Psoas muscle (tissue), 8 donors: ENCODE data around the gene SEPTIN2. TPM values are rescaled to one million over a fixed set of nuclear protein-coding genes. Genes with fewer than 3 reads are reported as not detected.
A peak's percentile ranks its signal among the peaks of the same experiment; 100 is the strongest.

ENCODE experiments used
- ATAC-seq, 4 donors: fragments of 200-7000 bp; cut with Tn5 transposase; one replicate each; pipeline ENCODE4 v1.9.1; 2020; ENCODE audit warnings: moderate library complexity in 3 of 4, mild to moderate bottlenecking in 2 of 4
- DNase-seq, 2 donors: peaks; one replicate each; pipeline ENCODE4 v3.0.0-alpha.2; 2020
- H3K27ac ChIP-seq: fragments of 200-600 bp; one replicate; pipeline ENCODE4 v1.8.0; 2022
- H3K27me3 ChIP-seq, 3 donors: fragments of 200-600 bp in 1 of 3; one replicate each; pipeline versions ENCODE4 v1.6.1 to v1.8.0; 2013 to 2022; ENCODE audit warnings: low read length in 2 of 3, mild to moderate bottlenecking in 2 of 3, moderate library complexity in 1 of 3; ENCODE audit not compliant: insufficient read depth in 3 of 3
- H3K36me3 ChIP-seq, 2 donors: fragments of 200-600 bp in 1 of 2; one replicate each; pipeline versions ENCODE4 v1.6.1 to v1.8.0; 2013 to 2022; ENCODE audit warnings: low read depth in 1 of 2, mild to moderate bottlenecking in 1 of 2, moderate library complexity in 1 of 2; ENCODE audit not compliant: insufficient read depth in 1 of 2
- H3K4me1 ChIP-seq: fragments of 200-600 bp; one replicate; pipeline ENCODE4 v1.8.0; 2022
- H3K4me3 ChIP-seq: fragments of 200-600 bp; one replicate; pipeline ENCODE4 v1.8.0; 2022; ENCODE audit warnings: mild to moderate bottlenecking
- H3K9me3 ChIP-seq: fragments of 200-600 bp; one replicate; pipeline ENCODE4 v1.8.0; 2022
- WGBS, 3 donors: extraction: QIAGEN DNeasy Blood & Tissue Kit; methylation state at CpG; one replicate each; pipeline versions ENCODE4 v1.1.6 to v1.1.7; 2013; 5-methylcytosine and 5-hydroxymethylcytosine counted together
- intact Hi-C, 2 donors: fragments of 100-400 bp; cut with DNase I; formaldehyde crosslinking; loops; one replicate each; pipeline versions ENCODE4 v1.11.0 to v1.14.2; 2022
- polyA plus RNA-seq, 3 donors: library from polyadenylated mRNA; stranded (reverse); fragments of 200-250 nt; gene quantifications; one replicate each; pipeline ENCODE4 v1.2.3, GENCODE V29; 2013
- total RNA-seq, 4 donors: library from RNA; stranded (reverse); fragmentation: NEBNext Ultra II Directional in 2 of 4; extraction: Animal tissue kit (Norgen Biotek cat#: 25700) in 2 of 4; gene quantifications; one replicate each; pipeline versions ENCODE4 v1.2.1 to v1.2.4, GENCODE V29; 2021 to 2023
- TF ChIP-seq, protein P1 (sequence below): fragments of 200-600 bp; IDR thresholded peaks from one replicate; pipeline ENCODE4 v1.8.0; 2022; ENCODE audit warnings: antibody characterized with exemption
- donor health status: healthy with polysubstance abuse.
- donor health status: DM: no; HTN: no; CAD: no; lungs with moderate emphysema.
- donor health status: Bipolar disorder and iron deficiency.
- donor health status: healthy.
- donor health status: DM: yes; HTN: yes; CAD: no.
- donor health status: DM: no; HTN: no; CAD: no.
- donor health status: DM: no; HTN: no; CAD: no.
- donor health status: DM: yes; HTN: yes; CAD: no.

SEPTIN2 gene
- total and polyA plus RNA-seq, 7 donors = 68.8 to 161 (median 122) TPM

DNA sequence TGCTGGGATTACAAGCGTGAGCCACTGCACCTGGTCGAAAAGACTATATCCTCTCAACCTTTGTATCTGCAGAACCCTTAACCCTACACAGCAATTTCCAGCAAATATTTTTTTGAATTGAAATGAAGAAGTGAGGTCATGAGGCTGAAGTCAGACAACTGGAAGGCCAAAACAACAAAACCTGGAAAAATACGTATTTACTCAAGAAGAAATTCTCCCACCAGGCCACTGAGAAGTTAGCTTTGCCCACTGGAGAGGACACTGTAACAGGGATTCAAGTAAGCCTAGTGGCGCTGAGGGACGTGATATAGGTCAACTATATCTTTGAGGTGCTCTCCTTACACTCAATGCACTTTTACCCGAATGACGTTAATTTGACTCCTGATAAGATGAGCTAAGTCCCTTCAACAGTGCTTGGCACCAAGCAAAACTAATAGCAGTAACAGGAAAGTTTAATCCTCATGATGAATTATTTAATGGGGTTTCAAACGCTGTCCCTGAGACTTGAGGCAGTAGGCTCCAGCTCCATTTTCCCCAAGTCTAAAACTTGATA lies 2.1 kb upstream of the SEPTIN2 start:
- H3K4me1 ChIP-seq = peaks cover 78% of the 10 kb centered on the region
- no peaks in the 10 kb centered on the region for H3K27me3 ChIP-seq
- no peak for ATAC-seq
- no peaks in the 10 kb centered on the region for H3K9me3 ChIP-seq
- TF ChIP-seq, protein P1, sequence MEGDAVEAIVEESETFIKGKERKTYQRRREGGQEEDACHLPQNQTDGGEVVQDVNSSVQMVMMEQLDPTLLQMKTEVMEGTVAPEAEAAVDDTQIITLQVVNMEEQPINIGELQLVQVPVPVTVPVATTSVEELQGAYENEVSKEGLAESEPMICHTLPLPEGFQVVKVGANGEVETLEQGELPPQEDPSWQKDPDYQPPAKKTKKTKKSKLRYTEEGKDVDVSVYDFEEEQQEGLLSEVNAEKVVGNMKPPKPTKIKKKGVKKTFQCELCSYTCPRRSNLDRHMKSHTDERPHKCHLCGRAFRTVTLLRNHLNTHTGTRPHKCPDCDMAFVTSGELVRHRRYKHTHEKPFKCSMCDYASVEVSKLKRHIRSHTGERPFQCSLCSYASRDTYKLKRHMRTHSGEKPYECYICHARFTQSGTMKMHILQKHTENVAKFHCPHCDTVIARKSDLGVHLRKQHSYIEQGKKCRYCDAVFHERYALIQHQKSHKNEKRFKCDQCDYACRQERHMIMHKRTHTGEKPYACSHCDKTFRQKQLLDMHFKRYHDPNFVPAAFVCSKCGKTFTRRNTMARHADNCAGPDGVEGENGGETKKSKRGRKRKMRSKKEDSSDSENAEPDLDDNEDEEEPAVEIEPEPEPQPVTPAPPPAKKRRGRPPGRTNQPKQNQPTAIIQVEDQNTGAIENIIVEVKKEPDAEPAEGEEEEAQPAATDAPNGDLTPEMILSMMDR = no peak
- no peaks in the 10 kb centered on the region for H3K36me3 ChIP-seq
- peak overlapping the region; percentile 98 for H3K27ac ChIP-seq
- DNase-seq = no peak
- peak overlapping the region; percentile 85 for H3K4me3 ChIP-seq
- 80 to 86% (median 83%) methylated on average over 8 of the region's 8 CpGs for WGBS, 3 donors
- intact Hi-C loops = no loop called here

DNA sequence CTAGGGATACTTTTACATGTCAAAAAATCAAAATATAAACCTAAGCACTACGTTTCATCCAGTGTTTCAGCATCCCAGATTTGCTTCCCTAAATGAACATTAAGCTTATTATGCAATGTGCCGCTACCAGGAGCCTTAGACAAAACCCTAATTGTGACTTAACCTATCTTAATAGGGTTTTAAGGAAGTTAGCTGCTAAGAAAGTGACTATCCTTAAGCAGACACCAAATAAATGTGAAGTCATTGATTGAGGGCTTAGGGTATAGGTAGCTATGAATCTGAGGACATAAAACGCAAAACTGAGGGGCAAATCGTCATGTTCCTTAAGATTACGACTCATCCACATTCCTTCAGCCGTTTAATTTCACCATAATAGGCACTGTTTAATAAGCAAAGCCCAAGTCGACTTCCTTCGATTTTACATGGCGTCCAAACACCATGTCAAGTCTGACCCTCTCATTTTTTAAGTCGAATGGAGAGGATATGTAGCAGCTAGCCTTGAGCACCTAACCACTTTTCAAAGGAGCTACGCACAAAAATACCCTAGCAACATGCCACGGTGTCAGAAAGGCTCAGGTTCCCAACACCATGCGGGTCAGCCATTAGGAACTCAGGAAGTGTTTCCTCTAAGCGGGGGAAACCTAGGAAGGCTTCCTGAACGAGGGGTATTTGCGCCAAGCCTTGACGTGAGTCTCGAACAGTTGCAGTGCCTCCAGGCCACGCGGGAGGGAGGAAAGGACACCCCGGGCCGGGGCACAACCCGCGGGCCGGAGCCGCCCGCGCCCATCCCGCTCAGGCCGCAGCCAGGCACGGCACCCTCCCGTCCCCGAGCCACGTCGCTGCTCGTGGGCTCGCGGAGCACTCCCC lies 1.3 kb upstream of the SEPTIN2 start:
- intact Hi-C loops = loop anchor here (5.0 kb wide), 4 partner anchors 38 to 193 kb away; partner anchors contain the start of genes FARP2 (in 1 of the 2) and STK25 (in 1 of the 2)
- no peak for DNase-seq
- no peaks in the 10 kb centered on the region for H3K27me3 ChIP-seq

DNA sequence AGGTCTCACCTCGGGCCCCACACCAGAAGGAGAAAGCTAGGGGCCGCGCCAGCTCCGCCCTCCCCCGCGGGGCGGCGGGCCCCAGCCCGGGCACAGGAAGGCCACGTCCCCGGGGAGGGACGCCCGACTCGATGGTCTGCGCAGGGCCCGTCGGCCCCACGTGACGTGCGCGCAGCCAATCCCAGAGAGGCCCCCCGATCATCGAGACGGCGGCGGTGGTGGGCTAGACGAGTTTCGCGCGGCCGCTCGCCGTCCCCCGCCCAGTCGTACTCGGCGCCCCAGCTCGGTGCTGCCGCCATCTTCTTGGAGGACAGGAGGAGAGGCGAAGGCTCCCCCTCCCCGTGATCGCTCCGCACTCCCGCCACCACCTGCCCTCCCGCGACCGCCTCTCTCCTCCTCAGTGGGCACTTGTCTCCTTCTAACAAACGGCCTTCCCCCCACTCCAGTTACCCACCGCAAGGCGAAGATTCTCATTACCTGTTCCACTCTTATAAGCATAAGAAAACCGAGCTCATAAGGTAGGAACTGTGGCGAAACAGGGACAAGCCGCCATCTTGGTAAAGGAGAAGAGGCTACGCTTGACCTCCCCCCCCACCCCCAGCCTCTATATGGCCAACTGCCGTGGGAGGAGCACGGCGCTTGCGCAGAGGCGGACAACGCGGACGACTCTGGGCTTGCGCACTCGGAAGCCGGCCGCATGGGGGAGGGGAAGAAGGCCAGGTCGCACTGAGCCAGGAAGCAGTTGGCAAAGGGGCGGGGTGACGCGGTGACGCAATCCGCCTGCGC lies 439 bp upstream of the SEPTIN2 start, which contains the start of gene HDLBP:
HDLBP (minus strand) TSS at position 580 of the 786 bp plus-strand sequence. CDS start 48,803 bp downstream, outside the sequence.
- H3K36me3 ChIP-seq = no peaks in the 10 kb centered on the region
- no peaks in the 10 kb centered on the region for H3K9me3 ChIP-seq
- intact Hi-C loops = loop anchor here (5.0 kb wide), 4 partner anchors 37 to 192 kb away; partner anchors contain the start of genes FARP2 (in 1 of the 2) and STK25 (in 1 of the 2)
- H3K27me3 ChIP-seq = no peaks in the 10 kb centered on the region
- TF ChIP-seq, protein P1 = no peak
- H3K27ac ChIP-seq = peak within 1 kb of the TSS; percentile 98
- H3K4me1 ChIP-seq = peaks cover 77% of the 10 kb centered on the region
- peak within 1 kb of the TSS; percentile 85 for H3K4me3 ChIP-seq
- WGBS, 3 donors = 0 to 1% (median 0%) methylated on average over 47 to 73 of the region's 73 CpGs
- ATAC-seq (peak; percentile 89 to 91 (median 90)), DNase-seq (peak; percentile 100)

More for the DNA sequence above, 1.3 kb upstream of the SEPTIN2 start:
- ATAC-seq = peak in 2 of 4 donors; percentile 24 to 26
- Histone ChIP-seq H3K27ac (peak overlapping the region; percentile 98), H3K9me3 (no peaks in the 10 kb centered on the region), H3K36me3 (no peaks in the 10 kb centered on the region), H3K4me3 (peak overlapping the region; percentile 85), H3K4me1 (peaks cover 77% of the 10 kb centered on the region)
- TF ChIP-seq, protein P1 = no peak
- 4 to 7% (median 4%) methylated on average over 28 to 38 of the region's 38 CpGs for WGBS, 3 donors

DNA sequence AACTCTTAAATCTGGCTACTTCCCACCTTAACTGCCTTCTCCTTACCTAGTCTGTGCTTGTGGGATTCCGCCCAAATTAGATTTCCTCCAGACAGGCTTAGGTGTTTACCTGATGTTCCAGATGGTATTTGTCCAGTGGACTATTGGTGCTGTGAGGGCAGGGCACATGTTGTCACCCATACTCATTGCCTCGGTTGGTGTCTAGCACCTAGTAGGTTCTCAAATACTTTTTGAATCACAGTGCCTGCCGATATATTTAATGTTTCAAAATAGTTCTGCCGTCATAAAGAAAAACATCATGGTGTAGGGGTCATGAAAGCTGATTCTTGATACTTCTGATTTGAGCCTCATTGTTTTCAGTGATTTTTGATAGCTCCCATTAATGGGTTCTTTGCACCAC lies 1.1 kb downstream of the SEPTIN2 start:
- 8 to 16% (median 15%) methylated on average over 4 of the region's 4 CpGs for WGBS, 3 donors
- Histone ChIP-seq H3K4me3 (peak overlapping the region; percentile 85), H3K9me3 (no peaks in the 10 kb centered on the region), H3K27me3 (no peaks in the 10 kb centered on the region), H3K27ac (peak overlapping the region; percentile 98), H3K36me3 (no peaks in the 10 kb centered on the region), H3K4me1 (peaks cover 77% of the 10 kb centered on the region)
- intact Hi-C loops = loop anchor here (1.0 to 5.0 kb wide), 5 partner anchors 35 to 190 kb away; partner anchors contain the start of genes FARP2 (in 1 of the 2) and STK25 (in 1 of the 2)
- no peak for ATAC-seq
- DNase-seq = no peak
- TF ChIP-seq, protein P1 = no peak
